Activated CD4-positive, alpha-beta T cell treated with anti-CD3 and anti-CD28 coated beads, Interleukin-2, Interleukin-6, amounts not matched to agents 100 ng/mL and 50 ng/mL, durations not matched to agents 16 hours and 8 hours (primary cell): Measurements from ENCODE around the gene PTPRE.
A peak's percentile ranks its signal among the peaks of the same experiment; 100 is the strongest.

ENCODE experiments used
- DNase-seq: peaks from one replicate; pipeline ENCODE4 v3.0.0-alpha.2; 2020

Gene PTPRE

DNA sequence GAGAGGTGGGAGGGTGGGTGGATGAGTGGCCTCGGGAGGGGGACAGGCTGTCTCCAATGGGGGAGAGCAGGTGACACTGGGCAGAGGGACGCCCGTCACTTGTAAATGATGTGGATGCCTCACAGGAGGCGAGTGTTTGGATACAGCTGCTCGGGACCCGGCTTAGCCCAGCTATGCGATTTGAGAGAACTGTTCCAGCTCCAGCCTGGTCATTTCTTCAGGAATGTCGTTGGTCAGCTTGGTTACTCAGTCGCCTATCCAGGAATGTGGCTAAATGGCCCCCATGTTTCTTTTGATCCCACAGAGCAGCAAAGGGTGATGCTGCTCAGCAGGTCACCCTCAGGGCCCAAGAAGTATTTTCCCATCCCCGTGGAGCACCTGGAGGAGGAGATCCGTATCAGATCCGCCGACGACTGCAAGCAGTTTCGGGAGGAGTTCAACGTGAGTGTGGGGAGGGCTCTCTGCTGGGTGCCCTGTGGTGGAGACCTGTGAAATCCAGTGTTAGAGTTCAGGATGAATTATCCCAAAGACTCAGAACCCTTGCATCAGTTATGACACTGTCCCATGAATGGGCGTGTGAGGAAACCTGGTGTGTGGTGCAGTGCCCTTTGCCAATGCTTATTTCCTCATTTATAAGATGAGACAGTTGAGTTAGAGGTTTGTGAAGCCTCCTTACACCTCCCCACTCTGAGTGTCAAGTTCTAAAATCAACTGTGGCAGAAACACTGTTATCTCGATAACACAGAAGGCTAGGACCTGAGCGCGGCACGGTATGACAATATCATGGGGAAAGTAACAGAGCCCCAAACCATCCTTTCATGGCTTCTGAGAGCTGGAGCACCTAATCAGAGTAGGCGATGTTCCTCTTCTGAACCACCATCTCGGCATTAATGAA is 142.6 kb downstream of the PTPRE start:
- DNase-seq: no peak

DNA sequence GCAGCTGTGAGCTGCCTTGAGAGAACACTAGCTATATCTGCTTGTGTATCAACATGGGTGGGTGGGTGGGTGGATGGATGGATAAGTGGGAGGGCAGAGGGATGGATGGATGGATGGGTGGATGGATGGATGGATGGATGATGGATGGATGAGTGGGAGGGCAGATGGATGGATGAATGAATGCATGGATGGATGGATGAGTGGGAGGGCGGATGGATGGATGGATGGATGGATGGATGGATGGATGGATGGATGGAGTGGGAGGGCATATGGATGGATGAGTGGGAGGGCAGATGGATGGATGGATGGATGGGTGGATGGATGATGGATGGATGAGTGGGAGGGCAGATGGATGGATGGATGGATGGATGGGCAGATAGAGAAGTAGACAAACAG is 143.2 kb downstream of the PTPRE start:
- DNase-seq: no peak

DNA sequence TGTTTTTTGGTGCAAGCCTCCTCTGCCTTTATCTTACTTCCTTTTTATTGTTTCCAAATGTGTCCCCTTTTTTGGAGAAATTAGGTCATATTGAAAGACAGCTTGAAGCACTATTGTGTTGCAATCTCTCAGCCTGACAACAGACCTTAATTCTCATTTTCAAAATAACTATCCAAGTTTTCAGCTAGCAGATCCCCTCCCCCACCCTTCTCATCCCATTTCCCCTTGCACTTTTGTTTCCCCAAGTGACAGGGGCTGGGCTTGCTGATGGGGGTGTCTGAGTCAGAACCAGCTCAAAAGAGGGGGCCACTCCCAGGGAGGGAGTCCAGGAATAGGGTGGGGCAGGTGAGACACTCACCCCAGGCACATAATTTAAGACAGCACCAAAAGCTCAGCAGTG is 144.0 kb downstream of the PTPRE start:
- DNase-seq: peak; percentile 43

DNA sequence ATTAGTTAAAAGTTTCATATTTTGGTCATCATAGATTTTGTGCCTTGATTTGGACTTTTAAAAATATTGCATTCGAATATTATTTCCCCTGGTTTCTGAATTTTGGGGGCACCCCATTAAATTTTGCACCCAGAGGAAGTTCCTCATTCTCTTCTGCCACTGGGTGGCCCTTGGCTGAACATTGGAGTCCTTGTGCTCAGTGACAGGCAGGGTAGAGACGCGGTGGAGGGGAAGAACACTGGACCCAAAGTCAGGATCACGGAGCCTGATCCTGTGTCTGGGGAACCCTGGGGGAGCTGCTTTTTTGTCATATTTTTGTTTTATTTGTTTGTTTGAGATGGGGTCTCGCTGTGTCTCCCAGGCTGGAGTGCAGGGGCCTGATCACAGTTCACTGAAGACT is 144.6 kb downstream of the PTPRE start:
- no peak for DNase-seq

DNA sequence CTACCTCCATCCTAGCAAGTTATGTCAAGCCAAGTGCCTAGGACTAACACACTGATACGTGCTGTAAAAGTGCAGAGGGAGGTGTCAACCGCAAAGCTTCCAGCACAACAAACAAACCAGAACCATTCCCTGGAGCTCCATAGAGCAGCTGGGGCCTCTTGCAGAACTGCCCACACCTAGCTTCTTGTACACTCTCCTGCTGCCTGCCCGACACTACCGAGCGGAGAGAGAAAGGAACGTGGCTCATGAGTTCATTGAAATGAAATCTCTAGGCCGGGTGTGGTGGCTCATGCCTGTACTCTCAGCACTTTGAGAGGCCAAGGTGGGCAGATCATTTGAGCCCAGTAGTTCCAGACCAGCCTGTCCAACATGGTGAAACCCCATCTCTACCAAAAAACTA is 145.8 kb downstream of the PTPRE start:
- DNase-seq: no peak

DNA sequence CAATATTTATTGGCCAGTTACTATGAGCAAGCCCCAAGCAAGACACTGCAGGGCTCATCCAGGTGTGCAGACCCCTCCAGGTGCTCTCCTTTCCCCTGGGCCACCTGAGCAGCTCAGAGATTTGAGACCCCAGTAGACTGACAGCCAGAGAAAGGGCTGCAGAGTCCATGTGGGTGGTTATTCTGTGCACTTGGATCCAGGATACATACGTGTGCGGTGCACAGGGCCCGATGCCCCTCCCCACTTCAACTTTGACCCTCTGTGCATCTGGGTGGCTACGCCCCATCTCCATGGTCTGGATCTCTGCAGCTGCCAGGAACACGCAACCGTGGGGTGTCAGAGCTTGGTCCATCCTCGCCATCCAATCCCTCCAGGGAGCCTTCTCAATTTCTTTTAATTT is 146.5 kb downstream of the PTPRE start:
- no peak for DNase-seq

DNA sequence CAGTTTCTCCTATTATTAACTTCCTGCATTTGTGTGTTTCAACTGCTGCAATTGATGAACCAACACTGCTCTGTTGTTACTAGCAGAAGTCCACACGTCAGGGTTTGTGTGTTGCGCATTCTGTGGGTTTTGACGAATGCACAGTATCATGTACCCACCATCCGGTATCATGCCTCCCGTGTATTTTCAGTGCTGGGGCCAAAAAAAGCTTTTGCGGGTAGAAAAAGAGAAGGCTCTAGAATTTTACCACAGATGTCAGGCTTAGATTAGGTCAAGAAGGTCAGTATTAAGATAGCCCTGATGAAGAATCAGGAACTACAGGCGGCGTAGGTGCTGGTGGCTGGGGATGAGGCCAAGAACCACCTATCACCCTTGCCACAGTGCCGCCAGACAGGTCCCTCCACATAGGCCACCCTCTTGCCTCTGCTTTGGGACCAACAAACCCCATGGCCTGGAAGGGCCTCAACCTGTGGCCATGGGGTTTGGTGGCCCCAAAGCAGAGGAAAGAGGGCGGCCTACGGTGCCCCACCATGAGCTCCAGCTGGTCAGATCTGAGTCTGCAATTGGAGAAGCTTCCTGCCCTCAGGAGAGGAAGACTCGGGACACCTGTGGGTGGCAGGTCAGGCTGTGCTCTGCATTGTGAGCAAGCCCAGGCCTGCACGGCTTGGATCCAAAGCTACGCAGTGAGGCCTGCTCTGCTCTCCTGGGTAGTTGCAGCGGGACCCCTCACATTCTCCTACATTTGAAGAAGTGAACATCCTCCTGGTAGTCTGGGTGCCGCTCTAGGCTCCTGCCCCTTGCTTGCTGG is 147.5 kb downstream of the PTPRE start:
- DNase-seq: no peak

DNA sequence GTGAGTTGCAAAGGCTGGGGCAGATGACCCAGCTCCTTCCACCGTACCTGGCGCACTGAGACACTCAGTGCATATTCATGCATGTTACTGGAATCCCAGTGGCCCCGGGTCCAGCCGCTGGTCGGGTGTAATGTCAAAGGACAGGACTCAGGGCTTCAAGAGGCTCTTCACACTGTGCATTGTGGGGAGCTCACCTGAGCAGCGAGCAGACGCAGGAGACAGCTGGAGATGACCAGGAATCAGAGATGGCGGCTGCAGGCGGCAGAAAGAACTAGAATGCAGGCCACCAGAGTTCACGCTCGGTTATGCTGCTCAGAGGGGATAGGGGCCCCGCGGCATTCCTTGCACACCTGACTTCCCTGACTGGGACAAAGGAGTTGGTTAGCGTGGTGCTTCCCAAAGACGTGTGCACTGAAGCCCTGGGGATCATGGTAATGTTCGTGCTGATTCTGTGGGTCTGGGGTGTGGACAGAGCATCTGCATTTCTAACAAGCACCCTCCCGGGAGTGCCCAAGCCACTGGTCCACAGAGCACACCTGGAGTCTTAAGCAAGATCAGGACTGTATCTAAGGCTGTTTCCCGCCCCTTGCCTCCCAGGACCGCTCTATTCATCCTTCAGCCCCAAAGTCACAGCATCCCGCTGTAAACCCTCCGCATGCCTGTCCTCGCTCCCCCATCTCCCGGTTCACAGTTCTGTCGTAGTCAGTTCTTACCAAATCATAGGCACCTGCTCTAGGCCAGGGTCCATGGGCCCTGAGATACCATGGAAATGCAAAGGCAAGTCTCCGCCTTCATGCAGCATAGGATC is 148.4 kb downstream of the PTPRE start:
- no peak for DNase-seq

DNA sequence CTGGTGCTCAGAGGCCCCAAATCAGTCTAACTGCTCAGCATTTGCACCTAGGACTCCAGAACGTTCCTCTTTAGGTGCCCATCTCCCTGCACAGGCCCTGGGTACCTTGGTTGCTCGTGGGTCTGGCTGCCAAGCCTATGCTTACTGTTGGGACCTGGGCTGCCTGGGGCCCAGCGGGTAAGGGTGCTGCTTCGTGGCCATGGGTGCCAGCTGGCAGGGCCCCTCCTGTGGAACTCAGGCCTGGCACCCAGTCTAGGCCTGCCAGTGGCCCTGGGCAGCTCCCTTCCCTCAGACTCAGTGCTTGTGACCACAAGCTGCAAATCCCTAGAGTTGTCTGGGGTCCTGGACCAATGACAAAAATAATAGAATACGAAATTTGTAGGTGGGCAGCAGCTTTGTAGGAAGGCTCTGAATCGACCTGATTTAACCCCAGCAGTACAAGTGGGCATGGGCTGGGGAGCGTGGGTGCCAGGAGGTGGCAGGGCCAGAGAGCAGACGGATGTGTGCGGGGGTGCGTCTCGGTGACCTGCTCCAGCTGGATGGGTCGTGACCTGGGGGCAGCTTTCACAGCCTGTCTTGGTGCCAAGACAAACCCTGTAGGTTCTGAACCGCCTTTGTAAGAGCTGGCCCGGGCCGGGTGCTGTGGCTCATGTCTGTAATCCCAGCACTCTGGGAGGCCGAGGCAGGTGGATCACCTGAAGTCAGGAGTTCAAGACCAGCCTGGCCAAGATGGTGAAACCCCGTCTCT is 149.6 kb downstream of the PTPRE start:
- no peak for DNase-seq

DNA sequence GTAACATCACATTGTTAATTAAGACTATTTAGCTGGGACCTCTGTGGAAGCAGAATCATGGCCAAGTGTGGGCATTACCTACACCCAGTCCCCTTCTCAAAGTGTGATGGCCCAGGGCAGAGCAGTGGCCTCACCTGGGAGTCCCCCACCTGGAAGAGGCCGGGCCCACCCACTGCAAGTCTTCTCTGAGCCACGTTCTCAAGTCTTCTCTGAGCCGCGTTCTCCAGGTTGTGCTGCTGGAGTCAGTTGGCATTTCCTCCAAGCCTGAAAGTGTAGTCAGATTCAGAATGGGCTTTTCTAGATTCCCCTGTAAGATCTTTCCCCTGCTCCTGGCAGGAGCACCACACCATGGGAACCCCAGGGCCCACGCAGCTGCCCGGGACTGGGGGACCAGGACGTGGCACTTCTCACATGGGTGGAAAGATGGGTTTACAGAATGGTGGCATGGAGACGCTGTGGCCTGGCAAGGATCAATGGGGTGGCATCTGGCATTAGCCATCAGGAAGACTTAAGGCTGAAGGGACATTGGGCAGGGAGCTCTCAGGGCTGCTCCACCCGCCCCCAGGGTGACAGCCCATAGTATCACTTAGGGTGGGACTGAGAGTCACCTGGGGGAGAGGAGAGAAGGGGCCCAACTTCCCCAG is 151.3 kb downstream of the PTPRE start:
- no peak for DNase-seq

DNA sequence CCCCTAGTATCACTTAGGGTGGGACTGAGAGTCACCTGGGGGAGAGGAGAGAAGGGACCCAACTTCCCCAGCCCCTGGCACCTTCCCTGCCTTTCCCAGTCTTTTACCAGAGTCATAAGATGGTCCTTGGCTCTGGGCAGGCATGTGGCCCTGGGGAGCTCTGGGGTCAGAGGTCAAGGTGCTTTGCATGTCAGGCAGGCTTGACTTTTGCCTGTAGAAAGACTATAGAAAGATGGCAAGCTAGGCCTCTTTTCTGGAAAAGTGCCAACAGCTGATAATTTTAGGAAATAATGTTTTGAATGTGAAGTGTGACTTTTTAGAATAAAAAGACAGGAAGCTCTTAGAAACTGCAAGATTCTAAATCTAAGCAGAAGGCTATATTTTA is 151.8 kb downstream of the PTPRE start:
- no peak for DNase-seq

DNA sequence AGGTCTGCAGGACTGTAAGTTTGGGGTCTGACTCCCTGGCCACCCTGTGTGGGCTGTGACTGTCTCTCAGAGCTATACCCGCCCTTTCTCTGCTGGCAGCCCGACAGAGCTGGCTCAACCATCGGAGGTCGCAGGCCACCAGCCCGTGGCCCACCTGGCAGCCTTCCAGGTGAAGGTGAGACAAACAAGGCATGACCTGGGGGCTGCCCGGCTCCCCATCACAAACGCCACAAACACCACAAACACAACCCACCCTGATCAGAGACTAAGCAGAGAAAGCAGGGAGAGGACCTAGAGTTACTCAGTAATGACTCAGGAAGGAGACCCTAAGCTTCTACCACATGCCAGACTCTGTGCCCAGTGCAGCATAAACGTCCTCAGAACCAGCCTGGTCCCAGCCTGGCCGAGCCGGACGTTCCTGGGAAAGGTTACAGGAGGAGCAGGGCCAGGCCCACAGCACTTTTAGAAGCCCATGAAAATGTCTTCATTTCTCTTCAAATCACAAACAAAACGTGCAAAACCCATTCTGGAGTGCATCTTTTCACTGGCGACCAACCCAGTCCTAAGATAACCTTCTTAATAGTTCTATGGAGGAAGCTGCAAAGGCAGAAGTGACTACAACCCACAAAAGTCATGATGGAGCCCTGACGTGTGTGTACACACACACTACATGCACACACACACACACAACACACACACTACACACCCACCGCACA is 152.5 kb downstream of the PTPRE start:
- no peak for DNase-seq

DNA sequence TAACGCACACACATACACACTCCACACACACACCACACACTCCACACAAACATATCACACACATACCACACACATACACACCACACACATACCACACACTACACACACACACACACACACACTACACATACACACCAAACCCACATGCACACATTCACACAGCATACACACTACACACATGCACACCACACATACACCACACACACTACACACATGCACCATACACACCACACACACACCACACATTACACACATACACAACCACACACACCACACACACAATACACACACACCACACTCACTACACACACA is 153.0 kb downstream of the PTPRE start:
- no peak for DNase-seq

DNA sequence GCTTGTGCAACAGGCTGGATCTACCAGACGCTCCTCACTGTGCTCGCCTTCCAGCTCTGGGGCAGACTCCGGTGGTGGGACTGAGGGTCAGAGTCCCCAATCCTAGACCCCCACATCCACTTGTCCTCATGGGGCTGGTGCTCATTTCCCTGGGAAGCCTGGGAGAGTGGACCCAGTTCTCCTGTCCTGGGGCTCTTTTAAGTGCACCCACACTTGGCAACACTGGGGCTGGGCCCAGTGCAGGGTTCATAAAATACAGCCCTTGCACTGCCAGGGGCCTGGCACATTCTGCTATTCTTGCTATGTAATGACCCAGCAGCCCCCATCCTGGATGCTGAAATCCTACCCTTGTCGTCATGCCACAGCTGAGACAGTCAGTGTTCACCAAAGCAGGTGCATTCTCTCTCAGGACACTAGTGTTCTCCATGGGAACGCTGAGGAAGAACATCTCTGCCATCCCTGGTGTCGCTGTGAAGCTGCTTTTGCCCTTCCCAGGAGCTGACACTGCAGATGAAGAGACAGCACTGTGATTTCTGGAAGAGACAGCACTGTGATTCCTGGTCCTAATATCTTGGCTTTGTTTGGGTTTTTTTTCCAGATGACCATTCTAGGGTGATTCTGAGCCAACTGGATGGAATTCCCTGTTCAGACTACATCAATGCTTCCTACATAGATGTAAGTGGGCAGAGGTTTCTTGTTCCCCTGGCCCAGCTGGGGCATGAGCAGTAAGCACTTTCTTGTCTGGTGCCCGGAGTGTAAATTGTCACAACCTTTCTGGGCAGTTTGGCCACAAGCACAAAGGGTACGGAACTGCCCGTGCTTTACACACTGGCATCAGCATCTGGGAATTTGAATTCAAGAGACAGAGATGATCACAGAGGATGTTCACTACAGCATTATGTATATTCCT is 153.7 kb downstream of the PTPRE start:
- DNase-seq: no peak

DNA sequence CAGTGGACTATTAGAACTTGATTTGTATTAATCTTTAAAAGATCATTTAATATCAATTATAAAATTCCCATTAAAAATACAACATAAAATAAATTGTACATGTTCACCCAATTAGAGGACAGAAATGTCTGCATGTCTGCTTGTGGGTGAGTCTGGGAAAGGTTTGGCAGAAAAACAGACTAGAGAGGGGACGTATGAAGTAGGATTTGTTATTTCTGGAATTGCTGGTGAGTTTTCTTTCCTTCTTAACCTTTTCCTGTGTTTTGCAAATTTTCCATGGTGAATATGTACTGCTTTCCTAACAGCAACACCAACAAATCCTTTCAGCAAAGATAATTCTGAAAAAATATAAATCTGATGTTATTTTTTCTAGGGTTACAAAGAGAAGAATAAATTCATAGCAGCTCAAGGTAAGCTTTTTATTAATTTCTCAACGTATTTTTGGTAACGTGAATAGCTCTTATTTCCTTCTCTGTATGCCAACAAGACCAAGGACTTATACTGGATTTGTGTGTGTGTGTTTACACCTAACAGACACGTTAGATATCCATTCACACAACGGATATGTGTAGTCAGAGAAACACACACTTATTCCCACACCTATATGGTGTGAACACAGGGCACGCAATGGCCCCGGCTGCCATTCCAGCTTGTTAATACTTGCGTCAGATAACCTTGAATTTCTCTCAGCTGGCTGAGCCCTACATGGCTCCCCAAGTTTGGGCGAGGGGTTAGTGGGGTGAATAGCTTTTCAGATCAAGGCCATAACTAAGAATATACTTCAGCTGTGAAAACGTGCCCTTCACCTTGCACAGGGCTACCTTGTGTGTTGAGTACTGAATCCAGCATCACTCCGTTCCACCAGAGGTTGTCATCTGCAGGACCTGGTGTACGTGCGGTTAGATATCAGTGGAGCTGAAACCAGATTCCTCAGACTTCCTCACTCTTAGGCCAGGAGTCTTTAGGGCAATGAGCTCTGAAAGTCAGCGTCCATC is 154.7 kb downstream of the PTPRE start:
- DNase-seq: no peak

DNA sequence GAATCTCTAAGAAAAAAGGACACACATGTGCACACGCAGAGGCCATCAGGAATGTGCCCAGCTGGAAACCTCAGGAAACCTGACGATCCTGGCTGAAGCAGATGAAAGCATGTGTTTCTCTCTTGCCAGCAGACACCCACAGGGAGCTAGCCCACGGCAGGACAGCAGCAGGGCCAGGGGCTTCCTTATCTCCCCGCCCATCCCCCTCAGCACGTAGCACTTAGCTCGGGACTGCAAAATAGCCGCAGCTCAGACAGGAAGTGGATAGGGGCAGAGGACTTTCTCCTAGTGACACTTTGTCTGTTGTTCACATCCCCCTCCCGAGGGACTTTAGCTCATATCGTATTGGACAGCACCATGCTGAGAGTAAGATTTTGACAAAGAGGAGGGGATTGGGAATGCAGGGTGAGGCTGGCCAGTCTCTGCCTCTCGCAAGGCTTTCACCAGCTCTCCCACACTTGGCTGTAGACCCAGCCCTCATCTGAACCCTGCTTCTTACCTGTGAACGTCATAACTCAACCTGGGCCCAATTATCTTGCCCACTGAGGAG is 155.5 kb downstream of the PTPRE start:
- peak; percentile 39 for DNase-seq

DNA sequence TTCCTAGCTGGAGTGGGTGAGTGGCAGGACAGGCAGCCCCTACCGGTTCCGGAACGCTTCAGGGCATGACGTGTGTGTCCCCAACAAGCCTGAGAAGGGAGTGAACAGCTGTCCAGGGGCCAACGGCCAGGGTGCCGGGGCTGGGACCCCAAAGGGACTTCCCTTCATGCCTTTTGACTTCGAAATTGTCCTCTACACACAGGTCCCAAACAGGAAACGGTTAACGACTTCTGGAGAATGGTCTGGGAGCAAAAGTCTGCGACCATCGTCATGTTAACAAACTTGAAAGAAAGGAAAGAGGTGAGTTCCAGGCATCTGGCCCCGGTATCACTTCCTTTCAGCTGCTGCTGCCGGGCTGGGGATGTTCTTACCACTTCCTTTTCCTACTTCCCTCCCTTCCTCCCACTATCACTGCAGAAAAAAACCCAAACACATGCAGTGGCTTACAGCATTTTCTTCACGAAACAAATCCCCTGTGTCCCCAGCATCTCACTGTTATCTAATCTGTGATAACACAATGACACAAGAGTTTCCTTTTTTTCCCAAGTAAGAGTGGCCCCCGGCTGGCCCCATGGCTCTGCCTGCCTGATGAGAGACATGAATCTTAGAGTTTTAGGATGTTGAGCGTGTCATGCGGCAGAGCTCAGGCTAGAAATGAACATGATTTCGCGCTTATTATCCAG is 156.1 kb downstream of the PTPRE start:
- peak; percentile 78 for DNase-seq

DNA sequence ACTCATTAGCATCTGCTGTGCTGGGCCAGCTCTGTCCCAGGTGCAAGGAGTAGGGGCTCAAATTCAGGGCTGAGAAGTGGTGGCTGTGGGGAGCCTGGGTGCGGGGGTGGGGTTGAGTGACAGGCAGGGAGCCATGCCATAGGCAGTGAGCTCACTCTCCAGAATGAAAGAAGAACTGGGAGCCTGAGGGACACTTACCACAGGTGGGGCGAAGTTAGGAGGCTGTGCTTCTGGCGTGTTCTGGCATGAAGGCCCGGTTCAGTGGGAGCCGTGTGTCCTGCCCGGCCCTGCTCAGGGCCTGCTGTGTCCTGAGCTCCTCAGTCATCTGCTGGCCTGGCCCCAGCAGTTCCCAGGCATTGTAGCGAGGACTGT is 156.8 kb downstream of the PTPRE start:
- peak; percentile 35 for DNase-seq
